ENCODE measurements around the gene RPL22.
A peak's percentile ranks its signal among the peaks of the same experiment; 100 is the strongest.

Gene RPL22

DNA sequence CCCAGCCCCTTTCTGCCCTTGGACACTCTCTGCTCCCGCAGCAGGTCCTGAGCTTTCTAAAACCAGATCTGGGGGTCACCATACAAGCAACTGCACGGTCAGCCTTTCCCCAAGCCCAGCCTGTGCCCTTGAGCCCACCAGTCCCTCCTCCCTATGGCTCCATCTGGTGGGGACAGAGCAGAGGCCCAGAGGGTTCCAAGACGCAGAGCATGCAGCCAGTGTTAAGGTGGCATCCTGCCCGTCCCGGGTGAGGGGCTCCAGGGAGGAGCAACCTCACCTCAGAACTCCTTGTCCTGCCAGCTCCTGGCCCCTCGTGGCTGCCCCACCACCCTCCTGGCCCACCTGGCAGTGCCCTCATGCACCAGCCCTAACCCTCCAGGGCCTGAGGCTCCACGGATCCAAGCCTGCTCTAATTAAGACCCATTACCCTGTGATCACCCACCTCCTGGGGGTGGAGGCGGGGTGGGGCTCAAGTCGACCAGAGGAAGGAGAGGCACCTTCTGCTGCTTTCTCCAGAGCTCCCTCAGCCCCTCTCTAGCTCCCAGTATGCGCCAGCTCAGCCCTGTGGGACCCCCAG is 27.8 kb downstream of the RPL22 start:
- peak; percentile 58 for DNase-seq (ENCODE audit: low spot score)

DNA sequence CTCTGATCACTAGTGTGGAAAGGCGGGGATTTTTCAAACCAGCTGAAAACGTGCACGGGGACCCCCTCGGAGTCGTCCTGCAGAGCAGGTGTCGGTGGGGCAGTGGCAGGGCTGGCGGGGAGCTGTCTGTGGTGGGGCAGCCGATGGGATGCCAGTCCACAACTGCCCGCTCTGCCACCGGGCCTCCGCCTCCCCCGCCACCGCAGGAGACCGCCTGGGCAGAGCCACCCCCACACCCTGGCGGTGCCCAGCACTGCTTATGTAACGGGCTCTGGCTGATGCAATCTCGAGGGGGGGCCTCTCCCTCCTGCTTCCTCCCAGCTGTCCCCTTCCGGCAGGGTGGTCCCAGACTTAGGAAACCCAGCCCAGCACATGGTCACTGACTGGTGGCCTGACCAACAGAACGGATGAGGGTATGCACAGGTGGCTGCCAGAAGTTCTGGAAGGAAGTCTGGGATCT is 28.6 kb downstream of the RPL22 start:
- DNase-seq (ENCODE audit: low spot score) = no peak

DNA sequence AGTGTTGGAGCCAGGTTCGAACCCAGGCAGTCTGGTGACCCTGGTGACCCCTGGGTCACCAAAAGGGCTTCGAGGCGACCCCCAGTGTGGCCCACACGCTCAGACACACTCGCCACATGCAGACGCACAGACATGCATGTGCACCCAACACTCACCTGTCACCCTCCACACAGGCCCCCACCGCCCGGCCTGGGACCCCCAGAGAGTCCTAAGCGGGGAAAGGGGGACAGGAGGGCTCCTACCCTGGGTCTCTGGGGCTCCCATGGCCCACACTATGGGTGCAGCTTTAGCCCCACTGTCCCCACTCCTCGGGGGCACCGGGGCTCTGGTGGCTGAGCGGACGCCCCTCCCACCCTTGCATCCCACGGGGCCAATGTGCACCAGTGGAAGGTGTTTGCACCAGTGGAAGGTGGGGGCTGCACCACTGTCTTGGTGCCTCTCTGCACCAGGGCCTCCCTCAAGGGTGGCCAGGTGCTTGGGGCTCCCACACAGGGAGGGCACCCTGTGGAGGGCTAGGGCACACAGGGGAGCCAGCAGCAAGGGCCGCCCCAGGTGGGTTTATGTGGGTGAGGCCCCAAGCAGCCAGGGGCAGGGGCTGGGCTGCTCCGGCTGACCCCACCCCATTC is 29.2 kb downstream of the RPL22 start:
- DNase-seq (ENCODE audit: low spot score) = no peak

DNA sequence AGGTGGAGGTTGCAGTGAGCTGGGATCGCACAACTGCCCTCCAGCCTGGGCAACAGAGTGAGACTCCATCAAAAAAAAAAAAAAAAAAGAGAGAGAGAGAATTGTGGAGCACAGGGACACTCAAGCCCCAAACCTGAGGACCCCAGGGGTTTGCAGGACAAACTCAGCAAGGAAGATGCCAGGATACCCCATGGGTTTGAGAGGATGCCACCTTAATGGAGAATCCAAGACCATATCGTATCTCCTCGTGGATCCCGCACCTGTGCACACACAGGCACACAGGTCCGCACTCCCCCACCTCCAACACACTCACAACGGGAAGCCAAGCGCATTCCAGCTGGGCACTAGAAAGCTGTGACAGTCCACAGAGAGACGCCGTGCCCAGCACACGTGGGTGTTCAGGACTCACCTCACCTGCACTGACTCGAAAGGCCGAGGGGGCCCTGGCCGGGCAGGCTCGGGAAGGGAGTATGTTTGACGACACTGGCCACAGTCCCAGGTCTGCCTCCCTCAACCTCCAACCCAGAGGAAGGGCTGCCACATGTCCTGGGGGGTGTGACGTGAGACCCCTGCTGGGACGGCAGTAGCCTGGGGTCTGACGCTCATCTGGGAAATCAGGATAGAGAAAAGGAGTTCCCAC is 30.3 kb downstream of the RPL22 start:
- DNase-seq (ENCODE audit: low spot score) = no peak

DNA sequence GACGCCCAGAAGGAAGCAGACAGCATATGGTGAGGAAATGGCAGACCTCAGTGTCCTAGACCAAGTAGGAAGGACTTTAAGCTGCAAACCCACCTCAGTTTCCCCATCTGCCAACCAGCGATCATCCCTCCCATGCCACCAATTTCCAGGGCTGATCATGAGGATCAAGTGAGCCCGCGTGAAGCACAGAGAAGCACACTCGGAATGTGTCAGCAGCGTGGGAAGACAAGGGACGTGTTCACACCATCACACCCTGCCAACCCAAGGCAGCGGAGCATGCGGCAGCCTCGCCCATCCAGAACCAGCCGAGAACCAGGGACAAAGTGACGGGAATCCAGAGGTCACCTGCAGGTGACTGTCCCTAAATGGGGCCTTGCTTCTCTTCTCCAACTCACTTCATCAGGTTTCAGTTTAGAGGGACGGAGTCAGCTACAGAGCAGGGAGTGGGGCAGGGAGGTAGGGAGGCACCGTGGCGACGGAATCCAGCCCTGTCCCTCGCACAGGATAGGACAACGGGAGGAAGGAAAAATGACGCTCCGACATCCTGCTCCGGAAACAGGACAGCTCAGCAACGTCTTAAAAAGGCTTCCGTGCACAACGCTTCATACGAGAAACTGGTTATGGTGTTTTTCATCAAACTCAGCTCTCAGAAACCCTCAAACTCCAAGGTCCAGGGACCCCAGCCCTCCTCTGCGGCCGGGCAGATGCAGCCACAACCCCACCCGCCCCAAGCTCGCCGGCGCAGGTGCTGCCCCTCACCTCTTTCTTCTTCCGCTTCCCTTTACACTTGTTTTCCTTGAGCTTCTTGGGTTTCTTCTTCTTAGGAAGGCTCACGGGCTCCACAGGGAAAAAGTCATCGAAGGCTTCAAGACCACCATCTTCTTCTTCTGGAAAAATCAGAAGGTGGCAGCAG is 31.7 kb downstream of the RPL22 start:
- DNase-seq (ENCODE audit: low spot score) = no peak

DNA sequence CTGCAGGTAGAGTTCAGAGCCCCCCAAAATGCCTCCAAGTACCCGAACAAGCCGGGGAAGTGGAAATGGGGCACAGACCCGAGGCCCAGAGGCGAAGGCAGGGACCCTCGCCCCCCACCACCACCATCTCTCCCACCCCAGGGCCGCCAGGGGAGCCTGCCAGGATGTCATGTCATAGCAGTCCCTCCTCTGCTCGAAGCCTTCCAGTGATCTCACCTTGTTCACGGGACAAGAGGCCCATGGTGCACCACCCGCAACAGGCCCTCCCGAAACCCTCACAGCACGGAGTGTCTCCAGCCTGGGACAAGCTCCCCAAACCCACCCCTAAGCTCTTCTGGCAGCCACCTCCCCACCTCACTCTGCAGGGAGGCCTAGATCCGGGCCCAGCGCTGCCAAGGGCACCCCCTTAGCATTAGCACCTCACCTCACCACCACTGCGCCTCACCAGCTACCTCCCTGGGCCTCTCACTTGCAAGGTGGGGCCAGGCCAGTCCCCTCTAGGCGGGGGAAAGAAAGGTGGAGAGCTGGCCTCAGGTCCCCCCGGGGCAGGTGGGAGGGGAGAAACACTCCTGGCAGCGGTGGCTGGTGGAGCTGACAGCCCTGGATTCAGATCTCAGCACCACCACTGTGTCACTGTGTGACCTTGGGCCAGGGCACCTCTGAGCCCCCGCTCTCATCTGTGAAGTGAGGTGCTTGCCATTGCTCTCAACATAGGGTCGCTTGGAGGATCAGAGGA is 32.6 kb downstream of the RPL22 start:
- DNase-seq (ENCODE audit: low spot score) = no peak

DNA sequence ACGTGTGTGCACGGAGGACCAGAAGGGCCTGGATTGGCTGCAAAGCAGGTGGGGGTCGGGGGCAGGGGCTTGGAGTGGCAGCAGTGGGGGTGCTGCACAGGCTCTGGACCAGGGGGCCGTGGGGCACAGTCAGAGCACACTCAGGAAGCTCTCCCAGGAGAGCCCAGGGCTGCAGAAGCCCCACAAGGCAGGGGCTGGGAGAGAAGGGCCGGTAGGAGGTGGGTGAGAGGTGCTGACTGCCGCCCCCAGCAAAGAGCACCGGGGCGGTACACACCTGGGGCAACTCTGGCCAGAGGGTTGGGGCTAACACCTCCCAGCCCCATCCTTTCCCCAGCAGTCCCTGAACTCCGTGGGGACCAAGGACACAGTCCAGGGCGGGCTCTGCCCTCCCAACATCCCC is 33.2 kb downstream of the RPL22 start:
- no peak for DNase-seq (ENCODE audit: low spot score)

DNA sequence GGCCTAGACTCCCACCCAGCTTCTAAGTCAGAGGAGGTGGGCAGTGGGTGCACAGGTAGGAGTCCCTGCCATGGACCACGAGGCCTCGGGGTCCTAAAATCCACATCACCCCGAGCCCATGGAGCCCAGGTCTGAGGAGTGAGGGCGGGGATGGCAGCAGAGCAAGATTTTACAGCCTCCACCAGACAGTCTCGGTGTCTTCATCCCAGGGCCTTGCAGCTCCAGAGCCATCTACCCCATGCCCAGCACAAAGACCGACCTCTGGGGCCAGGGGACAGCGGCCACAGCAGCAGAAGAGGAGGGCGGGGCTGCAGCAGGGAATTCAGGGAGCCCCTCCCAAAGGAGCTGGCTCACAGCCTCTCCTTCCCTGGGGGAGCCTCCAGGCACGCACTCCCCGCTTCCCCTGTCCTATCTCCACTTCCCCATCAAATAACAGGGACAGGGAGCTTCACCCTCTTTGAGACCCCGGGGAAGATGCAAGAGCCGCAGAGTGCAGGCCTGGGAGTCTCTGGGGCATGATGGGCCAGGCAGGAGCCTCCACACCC is 33.9 kb downstream of the RPL22 start:
- no peak for DNase-seq (ENCODE audit: low spot score)

DNA sequence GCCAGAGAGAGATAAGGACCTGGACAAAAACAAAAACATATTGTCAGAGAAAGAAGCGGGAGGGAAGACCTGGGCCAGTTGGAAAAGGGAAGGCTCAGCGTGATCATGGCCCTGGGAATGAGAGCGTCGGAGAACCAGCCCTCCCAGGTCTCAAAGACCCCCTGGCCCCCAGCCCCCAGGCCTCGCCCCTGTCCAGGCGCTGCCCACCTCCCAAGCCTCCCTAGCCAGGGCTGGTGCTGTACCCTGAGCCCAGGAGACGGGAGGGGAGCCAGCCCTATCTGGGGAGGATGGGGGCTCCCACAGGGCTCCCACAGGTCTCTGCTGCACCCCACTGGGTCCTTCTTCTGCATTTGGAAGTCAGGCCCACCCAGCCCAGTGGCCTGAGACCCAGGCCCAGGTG is 34.4 kb downstream of the RPL22 start:
- DNase-seq (ENCODE audit: low spot score) = no peak

DNA sequence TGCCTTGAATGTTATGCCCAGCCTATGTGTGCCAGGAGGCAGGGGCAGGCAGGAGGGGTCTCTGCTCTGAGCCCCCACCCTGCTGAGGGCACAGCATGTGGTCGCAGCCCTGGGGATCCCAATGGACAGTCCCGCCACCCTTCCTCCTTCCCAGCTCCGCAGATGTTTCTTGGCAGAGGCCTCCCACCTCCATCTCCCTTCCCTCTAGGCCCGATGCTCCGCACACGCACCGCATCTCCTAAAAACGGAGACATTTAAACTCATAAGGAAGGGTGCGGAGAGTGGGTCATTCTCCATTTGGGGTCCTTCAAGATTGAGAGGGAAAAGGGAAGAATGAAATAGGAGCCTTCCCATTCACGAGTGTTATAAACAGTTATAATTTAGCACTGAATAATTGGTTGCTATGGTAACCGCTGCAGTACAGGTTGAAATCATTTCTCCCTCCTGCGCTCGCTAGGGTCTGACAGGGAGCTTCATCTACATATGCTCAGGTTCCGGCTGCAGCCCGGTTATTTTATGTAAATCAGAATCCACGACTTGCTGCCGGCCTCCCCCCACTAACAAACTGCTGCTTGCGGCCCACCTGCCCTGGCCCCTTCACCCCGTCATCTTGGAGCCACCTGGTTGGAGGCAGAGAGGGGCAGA is 35.3 kb downstream of the RPL22 start:
- no peak for DNase-seq (ENCODE audit: low spot score)

DNA sequence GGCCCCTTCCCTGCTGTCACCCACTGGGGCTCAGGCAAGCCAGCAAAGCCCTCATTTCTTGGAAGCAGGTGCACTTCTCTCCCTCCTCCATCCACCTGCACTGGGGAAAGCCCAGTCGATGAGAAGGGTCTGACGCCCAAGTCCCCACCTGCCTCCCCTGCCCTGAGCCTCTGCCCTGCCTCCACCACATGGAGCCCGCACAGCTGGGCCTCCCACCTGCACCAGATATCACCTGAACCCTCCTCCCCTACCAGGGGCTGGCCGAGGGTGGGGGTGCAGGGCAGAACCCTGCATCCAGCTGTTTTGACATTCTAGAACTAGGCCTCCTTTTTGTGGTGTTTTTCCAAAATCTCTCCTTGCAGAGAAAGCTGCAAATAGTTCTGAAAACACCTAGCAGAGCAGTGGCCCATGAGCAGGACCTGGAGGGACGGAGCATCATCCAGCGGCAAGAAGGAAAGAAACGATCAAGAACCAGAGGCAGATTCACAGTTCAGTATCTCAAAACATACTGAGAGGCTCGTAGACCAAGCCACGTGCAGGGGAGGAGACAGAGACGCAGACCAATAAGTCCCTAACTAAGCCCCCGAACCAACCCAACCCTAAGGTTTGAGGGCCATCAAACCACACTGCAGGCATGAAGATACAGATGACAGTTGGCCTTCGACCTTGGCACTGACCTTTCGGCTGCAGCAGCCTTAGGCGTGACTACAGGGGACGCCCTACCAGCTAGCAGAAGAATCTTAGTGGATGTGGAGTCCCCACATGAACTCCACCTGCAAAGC is 36.0 kb downstream of the RPL22 start:
- no peak for DNase-seq (ENCODE audit: low spot score)

DNA sequence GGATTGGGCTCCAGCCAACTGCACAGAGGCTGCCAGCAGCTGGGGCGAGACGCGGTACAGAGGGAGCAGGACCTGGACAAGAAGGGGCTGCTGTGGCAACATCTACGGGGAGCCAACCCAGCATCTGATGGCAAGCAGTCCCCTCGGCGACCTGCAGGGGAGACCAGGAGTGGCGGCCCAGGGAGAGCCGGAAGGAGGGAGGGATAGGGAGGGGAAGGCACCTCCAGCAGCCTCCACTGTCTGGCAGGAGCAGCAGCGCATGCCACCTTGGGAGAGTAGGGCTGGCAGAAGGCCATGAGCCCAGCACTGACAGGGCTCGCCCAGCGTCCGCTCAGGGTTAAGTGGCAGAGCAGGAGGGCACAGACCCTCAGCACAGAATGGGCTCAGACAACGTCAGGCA is 36.6 kb downstream of the RPL22 start:
- DNase-seq (ENCODE audit: low spot score) = no peak

DNA sequence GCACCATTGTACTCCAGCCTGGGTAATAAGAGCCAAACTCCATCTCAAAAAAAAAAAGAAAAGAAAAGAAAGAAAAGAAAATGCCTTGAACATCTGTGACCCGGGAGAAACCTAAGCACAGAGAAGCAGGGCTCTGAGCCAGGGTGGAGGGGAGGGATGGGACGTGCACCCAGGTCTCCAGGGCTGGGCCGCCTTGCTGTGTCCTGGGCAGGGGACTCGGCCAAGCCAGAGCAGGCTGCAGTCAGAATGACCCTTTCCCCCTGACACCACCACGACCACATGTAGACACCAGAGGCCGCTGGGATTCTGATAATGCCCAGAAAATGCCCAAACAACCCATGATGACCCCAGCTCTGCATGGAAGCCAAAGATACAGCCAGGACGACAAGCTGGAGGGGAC is 37.1 kb downstream of the RPL22 start:
- no peak for DNase-seq (ENCODE audit: low spot score)

DNA sequence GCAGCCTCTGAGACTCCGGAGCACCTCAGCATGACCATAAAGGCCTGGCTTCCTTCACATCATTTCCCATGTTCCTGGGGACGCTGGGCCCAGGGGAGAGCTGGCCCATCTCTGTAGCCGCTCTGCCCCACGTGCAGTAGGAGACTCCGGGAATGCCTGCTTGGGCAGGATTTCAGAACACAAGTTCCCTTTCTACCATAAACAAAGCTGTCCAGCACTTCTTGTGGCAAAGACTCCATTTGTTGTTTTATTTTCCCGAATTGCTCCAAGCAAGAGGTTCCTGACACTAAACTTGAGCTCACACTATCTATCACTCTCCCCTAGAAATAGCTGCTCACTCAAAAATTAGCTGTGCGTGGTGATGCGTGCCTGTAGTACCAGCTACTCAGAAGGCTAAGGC is 41.2 kb downstream of the RPL22 start:
- no peak for DNase-seq (ENCODE audit: low spot score)

DNA sequence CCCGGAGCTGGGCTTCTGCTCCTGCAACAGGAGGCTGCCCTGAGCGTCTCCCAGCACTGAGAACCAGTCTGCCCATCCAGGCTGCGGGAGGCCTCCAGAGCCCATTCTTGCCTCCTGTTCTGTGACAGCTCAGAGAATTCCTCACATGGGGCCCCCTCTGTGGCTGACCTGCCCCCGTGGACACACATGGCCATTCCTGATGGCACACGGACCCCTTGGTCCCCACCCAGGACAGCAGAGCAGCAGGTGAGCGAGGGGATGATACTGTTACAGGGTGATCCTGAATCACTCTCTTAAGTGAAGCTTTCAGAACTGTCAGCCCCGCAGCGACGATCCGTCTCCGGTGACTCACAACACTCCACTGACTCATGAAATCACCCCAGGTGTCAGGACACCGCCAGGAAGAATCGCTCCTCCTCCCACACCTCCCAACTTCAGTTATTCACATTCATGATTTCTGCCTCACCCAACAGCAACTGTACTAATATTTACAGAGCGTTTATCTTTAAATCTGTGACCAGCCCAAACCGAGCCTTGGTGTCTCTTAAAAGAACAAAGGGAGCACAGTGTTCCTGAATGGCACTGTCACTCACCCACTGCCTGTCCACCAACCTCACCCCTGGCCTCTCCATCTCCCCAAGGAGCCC is 41.7 kb downstream of the RPL22 start:
- DNase-seq (ENCODE audit: low spot score) = no peak

DNA sequence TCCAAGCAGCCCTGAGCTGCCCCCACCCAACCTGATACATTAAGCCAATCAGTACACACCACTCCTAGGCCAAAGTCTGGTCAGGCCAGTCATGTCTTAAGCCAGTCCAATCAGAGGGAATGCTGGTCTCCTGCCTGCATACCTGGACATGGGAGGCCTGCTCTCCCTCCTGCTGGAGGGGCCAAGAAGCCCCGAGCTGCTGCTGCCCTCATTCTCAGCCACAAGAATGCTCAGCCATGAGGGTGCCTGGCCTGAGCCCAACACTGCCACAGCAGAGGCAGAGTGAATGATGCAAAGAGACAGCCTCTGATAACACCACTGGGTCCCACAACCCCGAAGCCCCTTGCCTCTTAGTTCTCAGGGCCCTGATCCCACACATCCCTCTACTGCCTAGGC is 42.3 kb downstream of the RPL22 start:
- no peak for DNase-seq (ENCODE audit: low spot score)

DNA sequence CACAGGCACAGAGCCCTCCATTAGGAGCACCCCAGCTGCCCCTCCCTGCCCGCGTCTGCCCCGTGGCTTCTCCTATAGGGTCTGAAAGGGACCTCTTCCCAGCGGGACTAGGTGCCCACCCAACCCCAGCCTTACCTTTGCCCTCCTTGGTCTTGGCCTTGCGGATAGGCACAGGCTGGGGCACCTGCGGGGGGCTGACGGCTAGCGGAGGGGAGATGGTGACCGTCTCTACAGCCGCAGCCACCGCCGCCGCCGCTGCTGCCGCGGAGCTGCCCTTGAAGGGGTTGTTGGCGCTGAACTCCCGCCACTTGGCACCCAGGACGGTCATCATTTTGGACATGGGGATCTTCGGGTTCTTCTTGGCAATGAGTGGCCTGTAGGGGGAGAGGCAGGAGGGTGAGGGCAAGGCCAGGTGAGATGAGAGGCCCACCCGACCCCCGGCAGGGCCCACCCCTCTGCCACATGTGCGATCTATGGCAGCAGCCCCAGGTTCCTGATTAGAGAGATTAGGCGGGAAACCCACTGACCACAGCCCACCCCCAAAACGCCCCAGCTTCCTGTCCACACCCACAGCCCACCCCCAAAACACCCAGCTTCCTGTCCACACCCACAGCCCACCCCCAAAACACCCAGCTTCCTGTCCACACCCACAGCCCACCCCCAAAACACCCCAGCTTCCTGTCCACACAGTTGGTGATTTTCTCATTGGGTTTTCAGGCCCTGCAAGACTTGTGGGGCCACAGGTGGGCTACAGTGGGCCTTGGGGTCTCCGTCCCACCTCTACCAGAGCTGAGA is 44.7 kb downstream of the RPL22 start:
- DNase-seq (ENCODE audit: low spot score) = no peak

DNA sequence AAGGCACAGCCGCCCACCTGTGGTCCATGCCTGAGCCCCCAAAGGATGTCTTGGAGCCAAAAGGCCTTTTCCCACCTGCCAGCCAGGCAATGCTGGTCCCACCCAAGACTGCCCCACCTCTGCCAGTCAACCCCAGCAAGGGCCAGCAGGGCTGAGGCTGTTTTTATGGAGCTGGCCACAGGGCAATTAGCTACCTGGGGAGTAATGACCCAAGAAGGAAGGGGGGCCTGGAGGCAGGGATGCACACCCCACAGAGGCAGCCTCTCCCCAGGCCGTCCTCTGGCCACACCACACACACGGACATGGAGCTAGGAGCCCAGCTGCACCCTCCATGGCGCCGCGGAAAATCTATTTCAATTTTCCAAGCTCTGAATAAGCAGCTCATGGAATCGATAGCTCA is 46.5 kb downstream of the RPL22 start:
- DNase-seq (ENCODE audit: low spot score) = no peak

DNA sequence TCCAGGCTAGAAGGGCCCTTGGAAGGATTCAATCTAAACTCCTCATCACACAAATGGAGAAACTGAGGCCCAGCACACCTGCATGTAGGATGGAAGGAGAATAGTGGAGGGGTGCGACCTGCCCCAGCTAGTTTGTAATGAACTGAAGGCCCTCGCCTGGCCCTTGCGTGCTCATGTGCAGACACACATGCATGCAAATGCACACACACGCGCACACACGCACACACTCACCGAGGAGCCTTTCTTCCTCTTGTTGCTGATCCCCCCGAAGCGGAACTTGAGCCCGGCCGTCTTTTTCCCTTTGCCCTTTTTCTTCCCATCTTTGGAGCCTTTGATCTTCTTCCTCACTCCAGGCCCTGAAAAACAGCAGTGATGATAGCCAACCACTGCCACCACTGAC is 47.2 kb downstream of the RPL22 start:
- DNase-seq (ENCODE audit: low spot score) = no peak
